MCF 10A (cell line): ENCODE measurements around the gene KPNA2. TPM values are rescaled to one million over a fixed set of nuclear protein-coding genes. Genes with fewer than 3 reads are reported as not detected.

Source experiments
- BruUV-seq: library from RNA; stranded (reverse); fragments of 400-500 nt; replicated peaks from 2 replicates; lab custom pipeline; 2021; lab: Mats Ljungman, UMichigan
- CTCF ChIA-PET: fragments of 300-600 bp; sonication (Branson Sonifier 250); formaldehyde crosslinking; extraction: SDS; loops from one replicate; lab custom pipeline; 2021; ENCODE audit warnings: antibody characterized with exemption, inconsistent platforms; lab: Yijun Ruan, JAX
- POLR2A ChIA-PET: fragments of 300-600, 350-650 bp; sonication (Branson Sonifier 250); formaldehyde crosslinking; extraction: SDS; loops from one replicate; lab custom pipeline; 2020; ENCODE audit warnings: antibody characterized with exemption, inconsistent platforms; lab: Yijun Ruan, JAX
- DNase-seq: peaks from one replicate; pipeline ENCODE4 v3.0.0-alpha.2; 2018; ENCODE audit not compliant: unreplicated experiment
- H3K27ac Mint-ChIP-seq: one replicate; pipeline ENCODE4 v1.8.0; 2022; ENCODE audit warnings: mild to moderate bottlenecking, low read depth, mixed read lengths; ENCODE audit not compliant: unreplicated experiment
- H3K27me3 Mint-ChIP-seq: one replicate; pipeline ENCODE4 v1.8.0; 2022; ENCODE audit warnings: mixed read lengths; ENCODE audit not compliant: insufficient read depth, unreplicated experiment
- H3K36me3 Mint-ChIP-seq: one replicate; pipeline ENCODE4 v1.8.0; 2022; ENCODE audit warnings: mild to moderate bottlenecking, moderate library complexity, mixed read lengths; ENCODE audit not compliant: insufficient read depth, unreplicated experiment
- H3K4me1 Mint-ChIP-seq: one replicate; pipeline ENCODE4 v1.8.0; 2022; ENCODE audit warnings: mixed read lengths; ENCODE audit not compliant: insufficient read depth, unreplicated experiment
- H3K4me3 Mint-ChIP-seq: one replicate; pipeline ENCODE4 v1.8.0; 2022; ENCODE audit warnings: mild to moderate bottlenecking, moderate library complexity, mixed read lengths; ENCODE audit not compliant: unreplicated experiment
- H3K9me3 Mint-ChIP-seq: one replicate; pipeline ENCODE4 v1.8.0; 2022; ENCODE audit warnings: mixed read lengths; ENCODE audit not compliant: unreplicated experiment
- intact Hi-C: fragments of 100-400 bp; cut with micrococcal nuclease; formaldehyde crosslinking; loops from 2 replicates; pipeline ENCODE4 v1.14.1; 2022
- total RNA-seq: library from RNA; stranded (reverse); gene quantifications from 2 replicates; pipeline ENCODE4 v1.2.3, GENCODE V29; 2022
- TF ChIP-seq, protein P1 (sequence below): fragments of 200-600 bp; IDR thresholded peaks from one replicate; pipeline ENCODE4 v1.8.0; 2022; ENCODE audit warnings: antibody characterized with exemption, mild to moderate bottlenecking; ENCODE audit not compliant: unreplicated experiment

The KPNA2 gene
- total RNA-seq, 1 experiment from 2014 or later: 132 TPM

DNA sequence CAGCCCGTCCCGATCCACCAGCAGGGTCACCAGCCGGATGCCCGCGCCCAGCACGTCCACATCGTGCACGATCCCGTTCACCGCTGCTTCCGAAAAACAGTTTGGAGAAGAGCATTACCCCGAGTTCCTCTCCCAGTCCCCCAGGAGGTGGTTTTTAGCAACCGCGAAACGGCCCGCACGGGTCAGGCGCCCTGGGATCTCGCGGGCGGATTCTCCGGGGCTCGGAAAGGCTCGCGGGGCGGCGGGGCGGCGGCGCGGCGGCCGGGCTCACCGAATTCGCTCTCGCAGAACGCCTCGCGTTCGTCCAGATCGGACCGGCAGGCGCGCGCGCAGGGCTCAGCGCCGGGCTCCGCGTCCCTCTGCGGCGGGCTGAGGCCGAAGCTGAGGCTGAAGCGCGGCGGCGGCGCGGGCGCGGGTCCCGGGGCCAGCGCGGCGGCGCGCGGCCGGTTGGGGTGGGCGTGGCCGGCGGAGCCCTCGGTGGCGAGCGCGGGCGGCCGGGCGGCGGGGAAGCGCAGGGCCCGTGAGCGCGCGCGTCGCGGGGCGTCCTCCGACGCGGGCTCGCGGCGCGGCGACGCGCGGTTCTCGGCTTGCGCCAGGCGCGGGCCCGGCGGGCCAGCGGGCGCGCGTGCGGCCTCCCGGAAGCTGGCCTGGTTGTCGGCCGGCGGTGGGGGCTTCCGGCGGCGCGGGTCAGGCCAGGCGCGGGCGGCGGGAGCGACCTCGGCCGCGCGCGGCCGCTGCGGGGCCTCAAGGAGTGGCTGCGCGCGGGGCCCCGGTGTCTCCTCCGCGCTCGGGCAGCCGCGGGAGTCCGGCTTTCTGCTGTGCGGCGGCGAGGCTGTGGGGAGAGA, 42.2 kb upstream of the KPNA2 start:
- Mint-ChIP-seq H3K4me1 (peaks cover 26% of the 10 kb centered on the region), H3K27me3 (no peaks in the 10 kb centered on the region), H3K9me3 (no peaks in the 10 kb centered on the region), H3K36me3 (peaks cover 5% of the 10 kb centered on the region), H3K27ac (peak overlapping the region; percentile 79), H3K4me3 (peak overlapping the region; percentile 91)
- CTCF ChIA-PET: no interaction called here
- intact Hi-C loops: loop anchor here (10.0 kb wide), 1 partner anchor 111 kb away; no protein-coding TSS in a partner anchor
- peak; percentile 78 for DNase-seq
- TF ChIP-seq, protein P1, sequence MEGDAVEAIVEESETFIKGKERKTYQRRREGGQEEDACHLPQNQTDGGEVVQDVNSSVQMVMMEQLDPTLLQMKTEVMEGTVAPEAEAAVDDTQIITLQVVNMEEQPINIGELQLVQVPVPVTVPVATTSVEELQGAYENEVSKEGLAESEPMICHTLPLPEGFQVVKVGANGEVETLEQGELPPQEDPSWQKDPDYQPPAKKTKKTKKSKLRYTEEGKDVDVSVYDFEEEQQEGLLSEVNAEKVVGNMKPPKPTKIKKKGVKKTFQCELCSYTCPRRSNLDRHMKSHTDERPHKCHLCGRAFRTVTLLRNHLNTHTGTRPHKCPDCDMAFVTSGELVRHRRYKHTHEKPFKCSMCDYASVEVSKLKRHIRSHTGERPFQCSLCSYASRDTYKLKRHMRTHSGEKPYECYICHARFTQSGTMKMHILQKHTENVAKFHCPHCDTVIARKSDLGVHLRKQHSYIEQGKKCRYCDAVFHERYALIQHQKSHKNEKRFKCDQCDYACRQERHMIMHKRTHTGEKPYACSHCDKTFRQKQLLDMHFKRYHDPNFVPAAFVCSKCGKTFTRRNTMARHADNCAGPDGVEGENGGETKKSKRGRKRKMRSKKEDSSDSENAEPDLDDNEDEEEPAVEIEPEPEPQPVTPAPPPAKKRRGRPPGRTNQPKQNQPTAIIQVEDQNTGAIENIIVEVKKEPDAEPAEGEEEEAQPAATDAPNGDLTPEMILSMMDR: peak; percentile 11
- no TSS peak for BruUV-seq
- POLR2A ChIA-PET: interaction anchor here (0.6 to 6.4 kb wide), 19 partner anchors 8 to 1500 kb away, joined by 3 to 84 read pairs (median 5); partner anchors contain the start of genes ABCA5, AMZ2, KPNA2 and WIPI1

DNA sequence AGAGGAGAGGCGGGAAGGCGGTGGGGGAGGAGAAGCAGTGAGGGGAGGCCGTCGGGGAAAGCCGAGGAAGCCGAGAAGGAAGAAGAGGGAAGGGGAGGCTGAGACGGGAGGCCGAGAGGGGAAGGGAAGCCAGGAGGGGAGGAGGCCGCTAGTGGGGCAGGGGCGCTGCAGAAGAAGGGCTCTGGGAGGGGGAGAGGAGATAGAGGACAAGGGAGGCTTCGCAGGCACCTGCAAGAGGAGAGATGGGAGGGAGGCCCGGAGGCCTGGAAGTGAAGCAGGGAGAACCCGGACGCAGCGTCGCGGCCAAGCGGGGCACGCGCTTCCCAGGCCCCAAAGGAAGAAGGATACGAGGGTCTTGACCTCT, 41.6 kb upstream of the KPNA2 start:
- TF ChIP-seq, protein P1: no peak
- H3K9me3 Mint-ChIP-seq: no peaks in the 10 kb centered on the region
- peak overlapping the region; percentile 77 for H3K4me3 Mint-ChIP-seq
- DNase-seq: peak; percentile 33
- peaks cover 5% of the 10 kb centered on the region for H3K36me3 Mint-ChIP-seq
- POLR2A ChIA-PET: interaction anchor here (0.6 to 6.4 kb wide), 21 partner anchors 9 to 1499 kb away, joined by 3 to 84 read pairs (median 5); partner anchors contain the start of genes ABCA5, AMZ2, BPTF and KPNA2
- no peaks in the 10 kb centered on the region for H3K27me3 Mint-ChIP-seq
- H3K4me1 Mint-ChIP-seq: peaks cover 26% of the 10 kb centered on the region
- CTCF ChIA-PET: no interaction called here
- intact Hi-C loops: loop anchor here (2.0 to 10.0 kb wide), 2 partner anchors 25 to 111 kb away; no protein-coding TSS in a partner anchor
- no TSS peak for BruUV-seq
- peak overlapping the region; percentile 79 for H3K27ac Mint-ChIP-seq

DNA sequence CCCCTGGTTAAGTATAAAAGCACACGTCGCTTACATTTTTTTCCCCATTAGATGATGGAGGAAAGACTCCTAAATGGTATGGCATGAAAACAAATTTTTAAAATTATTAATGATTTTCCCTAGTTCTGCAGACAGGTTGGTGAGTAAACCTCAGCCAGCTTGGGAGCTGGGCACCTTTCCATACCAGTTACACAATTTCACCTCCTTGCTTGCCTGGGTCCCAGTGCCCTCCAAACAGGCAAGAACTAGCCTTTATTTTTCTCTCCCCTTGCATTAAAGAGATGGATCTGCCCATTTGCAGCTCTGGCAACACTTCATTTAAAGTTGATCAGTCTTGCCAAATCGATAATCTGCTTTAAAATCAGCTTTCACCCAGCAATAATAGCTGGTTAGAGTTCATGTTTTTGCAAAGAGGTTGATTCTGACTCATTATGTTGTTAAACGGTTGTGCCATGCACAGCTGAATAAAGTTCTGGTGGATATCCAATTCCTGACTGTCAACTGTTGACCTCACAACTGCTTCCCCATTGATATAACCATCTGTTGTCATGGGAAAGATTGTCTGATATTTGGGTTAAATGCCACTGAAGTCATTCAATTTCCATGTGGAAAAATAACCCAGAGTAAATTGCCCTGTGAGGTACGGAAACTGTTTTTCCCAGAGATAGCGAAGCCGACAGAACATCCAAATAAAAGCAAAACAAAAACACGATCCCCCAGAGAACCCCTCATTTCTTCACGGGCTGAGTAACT, 40.5 kb upstream of the KPNA2 start:
- Mint-ChIP-seq H3K4me1 (peaks cover 26% of the 10 kb centered on the region), H3K36me3 (peaks cover 5% of the 10 kb centered on the region), H3K9me3 (no peaks in the 10 kb centered on the region), H3K4me3 (peak overlapping the region; percentile 77), H3K27ac (peak overlapping the region; percentile 79), H3K27me3 (no peaks in the 10 kb centered on the region)
- intact Hi-C loops: loop anchor here (2.0 to 10.0 kb wide), 2 partner anchors 24 to 110 kb away; no protein-coding TSS in a partner anchor
- POLR2A ChIA-PET: interaction anchor here (0.6 to 6.4 kb wide), 19 partner anchors 10 to 1331 kb away, joined by 3 to 84 read pairs (median 5); partner anchors contain the start of genes AMZ2, BPTF, KPNA2 and WIPI1
- peak; percentile 82 for DNase-seq
- CTCF ChIA-PET: interaction anchor here (0.5 to 1.2 kb wide), 3 partner anchors 16 to 107 kb away, joined by 3 to 4 read pairs (median 3); no protein-coding TSS in a partner anchor
- TF ChIP-seq, protein P1: no peak
- TSS peak; percentile 41 for BruUV-seq
